Stimulated activated CD8-positive, alpha-beta memory T cell treated with anti-CD3 and anti-CD28 coated beads, Interleukin-7, amount 100 ng/mL, for 48 hours (primary cell): ENCODE results near the gene INHBC.
"Not testable (repeated sequence)": the region's sequence is repeated elsewhere in the genome, so short reads cannot be mapped to it uniquely, and the experiment has no call there.

ENCODE experiments used
- DNase-seq, 2 donors: peaks; one replicate each; pipeline ENCODE4 v3.0.0-alpha.2; 2020; ENCODE audit warnings: low read depth in 1 of 2; ENCODE audit errors: extremely low read depth in 1 of 2

Gene INHBC

GRCh38 chr12:57428965-57429364, 5.6 kb upstream of the INHBC start:
- DNase-seq = no peak

GRCh38 chr12:57429473-57430111, 5.0 kb upstream of the INHBC start:
- no peak for DNase-seq

- DNase-seq = peak in 1 of 2 donors; percentile 12
Measured at GRCh38 chr12:57430112-57430930, 4.3 kb upstream of the INHBC start.

- DNase-seq = peak; percentile 94 to 96
Measured at GRCh38 chr12:57430931-57431566, 3.5 kb upstream of the INHBC start, which contains the start of gene R3HDM2. TSS of gene R3HDM2 (minus strand) at chr12:57431043. CDS start at chr12:57310428, 120,615 bp downstream.

- DNase-seq = no peak
Measured at GRCh38 chr12:57431654-57432188, 2.9 kb upstream of the INHBC start.

- DNase-seq = no peak
Measured at GRCh38 chr12:57433370-57433769, 1.2 kb upstream of the INHBC start.

- no peak for DNase-seq
Measured at GRCh38 chr12:57435293-57435692, 709 bp downstream of the INHBC start.

- DNase-seq = no peak
Measured at GRCh38 chr12:57438400-57438799, 3.8 kb downstream of the INHBC start.

GRCh38 chr12:57439762-57440266, 5.2 kb downstream of the INHBC start:
- DNase-seq = no peak

- not testable (repeated sequence) for DNase-seq
Measured at GRCh38 chr12:57441393-57441792, 6.8 kb downstream of the INHBC start.

GRCh38 chr12:57441846-57442427, 7.4 kb downstream of the INHBC start:
- DNase-seq = no peak

GRCh38 chr12:57444337-57444736, 9.8 kb downstream of the INHBC start:
- DNase-seq = not testable (repeated sequence)

- no peak for DNase-seq
Measured at GRCh38 chr12:57444744-57445143, 10.2 kb downstream of the INHBC start.

- no peak for DNase-seq
Measured at GRCh38 chr12:57446292-57446960, 11.8 kb downstream of the INHBC start.

GRCh38 chr12:57448669-57449068, 14.1 kb downstream of the INHBC start:
- DNase-seq = no peak

- DNase-seq = no peak
Measured at GRCh38 chr12:57449375-57449774, 14.8 kb downstream of the INHBC start.

GRCh38 chr12:57450057-57450456, 15.5 kb downstream of the INHBC start:
- no peak for DNase-seq

GRCh38 chr12:57451233-57451778, 16.7 kb downstream of the INHBC start:
- no peak for DNase-seq

GRCh38 chr12:57452181-57452936, 17.8 kb downstream of the INHBC start:
- peak in 1 of 2 donors; percentile 57 for DNase-seq
